HCT116 (cell line): Measurements from ENCODE around the gene HERC3. TPM values are rescaled to one million over a fixed set of nuclear protein-coding genes. Genes with fewer than 3 reads are reported as not detected.

Experiments used
- ATAC-seq: fragments of 200-7000 bp; cut with Tn5 transposase; 2 replicates; pipeline ENCODE4 v1.9.1; 2020; ENCODE audit warnings: mild to moderate bottlenecking, moderate library complexity
- BruUV-seq: library from RNA; stranded (reverse); fragments of 400-500 nt; replicated peaks from 2 replicates; lab custom pipeline; 2021; lab: Mats Ljungman, UMichigan
- CTCF ChIA-PET: fragments of 300-600 bp; sonication (Branson Sonifier 250); formaldehyde crosslinking; loops from one replicate; lab custom pipeline; 2021; ENCODE audit warnings: antibody characterized with exemption; lab: Charles Lee
- POLR2A ChIA-PET: fragments of 300-600, 350-600 bp; sonication (Branson Sonifier 250); formaldehyde crosslinking; loops from one replicate; lab custom pipeline; 2021; ENCODE audit warnings: antibody characterized with exemption; lab: Charles Lee
- RAD21 ChIA-PET, 2 experiments: fragments of 300-600 bp; sonication (Branson Sonifier 250); formaldehyde crosslinking; loops; one replicate each; lab custom pipeline; 2023; ENCODE audit warnings: low total read pairs in 2 of 2; ENCODE audit not compliant: uncharacterized antibody in 2 of 2, unreplicated experiment in 2 of 2, low non-redundant PET in 1 of 2; lab: Charles Lee
- DNase-seq: peaks from one replicate; pipeline ENCODE4 v3.0.0-alpha.2; 2010; ENCODE audit warnings: low read depth, low spot score
- H2AFZ ChIP-seq: fragments of 200-600 bp; shearing (Covaris generic), sonication (generic); 2 replicates; pipeline ENCODE4 v1.6.1; 2017; ENCODE audit warnings: low read depth, mixed run types, mixed read lengths, antibody characterized with exemption, low read length; ENCODE audit not compliant: poor library complexity, severe bottlenecking
- H3K27ac ChIP-seq: 2 replicates; pipeline ENCODE4 v1.5.1; 2012; ENCODE audit warnings: low read depth, low read length
- H3K27me3 ChIP-seq: fragments of 200-600 bp; sonication (generic); 2 replicates; pipeline ENCODE4 v1.6.1; 2016; ENCODE audit warnings: mixed run types, low read length, mixed read lengths; ENCODE audit not compliant: insufficient read depth
- H3K36me3 ChIP-seq, 2 experiments: fragments of 200-500 bp in 1 of 2; fragments of 200-600 bp in 1 of 2; sonication (Bioruptor generic) in 1 of 2; sonication (generic) in 1 of 2; 2 replicates each; pipeline versions ENCODE4 v1.5.1 to v1.6.1; 2014 to 2016; ENCODE audit warnings: low read length in 2 of 2, inconsistent platforms in 1 of 2, mixed read lengths in 1 of 2, mixed run types in 1 of 2; ENCODE audit not compliant: insufficient read depth in 2 of 2, control insufficient read depth in 1 of 2
- H3K4me1 ChIP-seq, 2 experiments: fragments of 200-600 bp in 1 of 2; sonication (generic) in 1 of 2; 2 replicates each; pipeline versions ENCODE4 v1.5.1 to v1.6.1; 2012 to 2017; ENCODE audit warnings: low read length in 2 of 2, inconsistent platforms in 1 of 2, mild to moderate bottlenecking in 1 of 2, mixed read lengths in 1 of 2, mixed run types in 1 of 2, moderate library complexity in 1 of 2; ENCODE audit not compliant: insufficient read depth in 2 of 2, control insufficient read depth in 1 of 2
- H3K4me2 ChIP-seq: fragments of 200-600 bp; sonication (generic); 2 replicates; pipeline ENCODE4 v1.6.1; 2017; ENCODE audit warnings: mixed run types, low read length, mixed read lengths
- H3K4me3 ChIP-seq, 2 experiments: fragments of 200-600 bp in 1 of 2; sonication (generic) in 1 of 2; replicated peaks in 1 of 2; 2 replicates each; pipeline ENCODE4 v1.5.1; 2011 to 2016; ENCODE audit warnings: low read length in 2 of 2, control low read depth in 1 of 2, low read depth in 1 of 2, mild to moderate bottlenecking in 1 of 2, mixed read lengths in 1 of 2, mixed run types in 1 of 2
- H3K79me2 ChIP-seq: fragments of 200-600 bp; sonication (generic); 2 replicates; pipeline ENCODE4 v1.6.1; 2017; ENCODE audit warnings: mild to moderate bottlenecking, mixed run types, low read length, moderate library complexity, mixed read lengths; ENCODE audit not compliant: insufficient read depth
- H3K9ac ChIP-seq: fragments of 200-600 bp; sonication (generic); 2 replicates; pipeline ENCODE4 v1.6.1; 2016; ENCODE audit warnings: low read length, mixed read lengths
- H3K9me2 ChIP-seq: fragments of 200-600 bp; sonication (generic), shearing (Covaris generic); 2 replicates; pipeline ENCODE4 v1.6.1; 2017; ENCODE audit warnings: mixed run types, mild to moderate bottlenecking, moderate library complexity; ENCODE audit not compliant: insufficient read depth
- H3K9me3 ChIP-seq, 2 experiments: fragments of 200-500 bp in 1 of 2; fragments of 200-600 bp in 1 of 2; sonication (Bioruptor generic) in 1 of 2; sonication (generic) in 1 of 2; 2 replicates each; pipeline ENCODE4 v1.6.1; 2014 to 2017; ENCODE audit warnings: low read length in 2 of 2, mixed read lengths in 2 of 2, inconsistent platforms in 1 of 2, low read depth in 1 of 2, mild to moderate bottlenecking in 1 of 2, mixed run types in 1 of 2, moderate library complexity in 1 of 2; ENCODE audit not compliant: control insufficient read depth in 1 of 2, insufficient read depth in 1 of 2
- H4K20me1 ChIP-seq: fragments of 200-600 bp; sonication (generic), shearing (Covaris generic); 2 replicates; pipeline ENCODE4 v1.6.1; 2017; ENCODE audit warnings: mixed run types, mild to moderate bottlenecking, moderate library complexity; ENCODE audit not compliant: insufficient read depth
- ELF1 ChIP-seq: IDR thresholded peaks from 2 replicates; pipeline ENCODE4 v1.6.1; 2012; ENCODE audit warnings: low read depth, borderline replicate concordance
- POLR2A ChIP-seq: IDR thresholded peaks from 2 replicates; pipeline ENCODE4 v1.7.0; 2011; ENCODE audit warnings: borderline replicate concordance; ENCODE audit not compliant: insufficient read depth, insufficient read length; ENCODE audit errors: extremely low read depth
- POLR2AphosphoS5 ChIP-seq: IDR thresholded peaks from 2 replicates; pipeline ENCODE4 v1.6.1; 2011; ENCODE audit warnings: mild to moderate bottlenecking, low read depth, low read length, moderate library complexity
- RAD21 ChIP-seq: IDR thresholded peaks from 2 replicates; pipeline ENCODE4 v1.6.1; 2012; ENCODE audit warnings: low read depth, mild to moderate bottlenecking
- SRF ChIP-seq: IDR thresholded peaks from 2 replicates; pipeline ENCODE4 v1.6.1; 2012; ENCODE audit warnings: low read depth
- YY1 ChIP-seq: IDR thresholded peaks from 2 replicates; pipeline ENCODE4 v1.6.1; 2011; ENCODE audit warnings: low read length, low read depth, moderate library complexity, mild to moderate bottlenecking; ENCODE audit not compliant: insufficient replicate concordance; ENCODE audit errors: extremely low read depth
- intact Hi-C: fragments of 100-400 bp; cut with micrococcal nuclease; formaldehyde crosslinking; loops from 2 replicates; pipeline ENCODE4 v1.10.0; 2022
- total RNA-seq: library from RNA; stranded (reverse); gene quantifications from one replicate; pipeline ENCODE4 v1.2.1, GENCODE V29; 2021; ENCODE audit not compliant: unreplicated experiment
- TF ChIP-seq, protein P1 (sequence below): IDR thresholded peaks from 2 replicates; pipeline ENCODE4 v1.6.1; 2012
- TF ChIP-seq, protein P2 (sequence below), 3 experiments: fragments of 200-600 bp in 1 of 3; sonication (generic) in 1 of 3; IDR thresholded peaks in 2 of 3; conservative IDR thresholded peaks in 1 of 3; 2 replicates each; pipeline ENCODE4 v1.5.1; 2012 to 2017; ENCODE audit warnings: low read depth in 2 of 3, low read length in 2 of 3, antibody characterized with exemption in 1 of 3, borderline replicate concordance in 1 of 3, control low read depth in 1 of 3, mild to moderate bottlenecking in 1 of 3, mixed read lengths in 1 of 3, mixed run types in 1 of 3, moderate library complexity in 1 of 3; ENCODE audit not compliant: insufficient read depth in 1 of 3

The HERC3 gene
- total RNA-seq, 1 experiment from 2014 or later: 10.8 TPM

GRCh38 chr4:88645994-88646393, 53.7 kb downstream of the HERC3 start:
- POLR2A ChIA-PET: no interaction called here
- Histone ChIP-seq H3K4me3 (no peak overlapping the region), H3K79me2 (no peaks in the 10 kb centered on the region), H3K4me1 (peaks cover 0 to 9% of the 10 kb centered on the region in 2 experiments; a peak in 1 of 4 replicates), H3K27me3 (no peaks in the 10 kb centered on the region), H3K9ac (no peak overlapping the region), H3K36me3 (no peaks in the 10 kb centered on the region), H3K4me2 (no peak overlapping the region), H2AFZ (no peak overlapping the region), H3K9me3 (no peaks in the 10 kb centered on the region), H4K20me1 (no peaks in the 10 kb centered on the region), H3K9me2 (no peaks in the 10 kb centered on the region), H3K27ac (no peak overlapping the region)
- RAD21 ChIA-PET: no interaction called here
- intact Hi-C loops: no loop called here
- ATAC-seq: no peak
- BruUV-seq: no TSS peak
- no peak for TF ChIP-seq ELF1
- TF ChIP-seq SRF: no peak
- TF ChIP-seq YY1: no peak
- TF ChIP-seq, protein P1, sequence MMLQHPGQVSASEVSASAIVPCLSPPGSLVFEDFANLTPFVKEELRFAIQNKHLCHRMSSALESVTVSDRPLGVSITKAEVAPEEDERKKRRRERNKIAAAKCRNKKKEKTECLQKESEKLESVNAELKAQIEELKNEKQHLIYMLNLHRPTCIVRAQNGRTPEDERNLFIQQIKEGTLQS: no peak
- no peak for TF ChIP-seq POLR2AphosphoS5
- TF ChIP-seq, protein P2, sequence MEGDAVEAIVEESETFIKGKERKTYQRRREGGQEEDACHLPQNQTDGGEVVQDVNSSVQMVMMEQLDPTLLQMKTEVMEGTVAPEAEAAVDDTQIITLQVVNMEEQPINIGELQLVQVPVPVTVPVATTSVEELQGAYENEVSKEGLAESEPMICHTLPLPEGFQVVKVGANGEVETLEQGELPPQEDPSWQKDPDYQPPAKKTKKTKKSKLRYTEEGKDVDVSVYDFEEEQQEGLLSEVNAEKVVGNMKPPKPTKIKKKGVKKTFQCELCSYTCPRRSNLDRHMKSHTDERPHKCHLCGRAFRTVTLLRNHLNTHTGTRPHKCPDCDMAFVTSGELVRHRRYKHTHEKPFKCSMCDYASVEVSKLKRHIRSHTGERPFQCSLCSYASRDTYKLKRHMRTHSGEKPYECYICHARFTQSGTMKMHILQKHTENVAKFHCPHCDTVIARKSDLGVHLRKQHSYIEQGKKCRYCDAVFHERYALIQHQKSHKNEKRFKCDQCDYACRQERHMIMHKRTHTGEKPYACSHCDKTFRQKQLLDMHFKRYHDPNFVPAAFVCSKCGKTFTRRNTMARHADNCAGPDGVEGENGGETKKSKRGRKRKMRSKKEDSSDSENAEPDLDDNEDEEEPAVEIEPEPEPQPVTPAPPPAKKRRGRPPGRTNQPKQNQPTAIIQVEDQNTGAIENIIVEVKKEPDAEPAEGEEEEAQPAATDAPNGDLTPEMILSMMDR (IDR thresholded peaks at IDR 0.05 in 2 of 3, conservative IDR thresholded peaks at IDR 0.05 in 1 of 3; ENCODE audit: borderline replicate concordance in 1 of 3, insufficient read depth in 1 of 3, low read depth in 2 of 3, low read length in 2 of 3): no peak
- no peak for TF ChIP-seq RAD21
- TF ChIP-seq POLR2A: no peak
- no peak for DNase-seq
- CTCF ChIA-PET: interaction anchor here (1.1 kb wide), 1 partner anchor 13 kb away, joined by 3 read pairs; no protein-coding TSS in a partner anchor
